Activated naive CD4-positive, alpha-beta T cell (primary cell): ENCODE results near the gene FAM78A.

ENCODE experiments used
- DNase-seq, 4 experiments: peaks; one replicate each; lab custom pipeline; 2025; lab: John Stamatoyannopoulos, UW

The FAM78A gene

GRCh38 chr9:131239161-131239975 lies 36.9 kb downstream of the FAM78A start:
- no peak for DNase-seq

GRCh38 chr9:131238402-131239021 lies 37.8 kb downstream of the FAM78A start:
- no peak for DNase-seq

- DNase-seq, result peak; percentile 32 to 78 (median 56)
Observed at GRCh38 chr9:131237931-131238401, 38.3 kb downstream of the FAM78A start.

- no peak for DNase-seq
Observed at GRCh38 chr9:131237291-131237690, 39.0 kb downstream of the FAM78A start.

- no peak for DNase-seq
Observed at GRCh38 chr9:131236761-131237160, 39.5 kb downstream of the FAM78A start.

GRCh38 chr9:131236161-131236560 lies 40.1 kb downstream of the FAM78A start:
- no peak for DNase-seq

- no peak for DNase-seq
Observed at GRCh38 chr9:131235480-131235851, 40.8 kb downstream of the FAM78A start.

- no peak for DNase-seq
Observed at GRCh38 chr9:131234799-131235479, 41.4 kb downstream of the FAM78A start.

- DNase-seq, result no peak
Observed at GRCh38 chr9:131233995-131234394, 42.3 kb downstream of the FAM78A start.

GRCh38 chr9:131233556-131233955 lies 42.8 kb downstream of the FAM78A start:
- DNase-seq, result no peak

- no peak for DNase-seq
Observed at GRCh38 chr9:131228988-131229387, 47.3 kb downstream of the FAM78A start.

- no peak for DNase-seq
Observed at GRCh38 chr9:131227959-131228460, 48.3 kb downstream of the FAM78A start.

- no peak for DNase-seq
Observed at GRCh38 chr9:131227112-131227958, 49.0 kb downstream of the FAM78A start.

GRCh38 chr9:131226226-131226625 lies 50.1 kb downstream of the FAM78A start:
- no peak for DNase-seq

- DNase-seq, result no peak
Observed at GRCh38 chr9:131222460-131222859, 53.9 kb downstream of the FAM78A start.

GRCh38 chr9:131220485-131220884 lies 55.8 kb downstream of the FAM78A start:
- no peak for DNase-seq

GRCh38 chr9:131218370-131218769 lies 57.9 kb downstream of the FAM78A start:
- no peak for DNase-seq

- DNase-seq, result no peak
Observed at GRCh38 chr9:131217331-131218031, 58.8 kb downstream of the FAM78A start.

GRCh38 chr9:131216806-131217205 lies 59.5 kb downstream of the FAM78A start:
- no peak for DNase-seq

GRCh38 chr9:131214876-131215275 lies 61.4 kb downstream of the FAM78A start:
- no peak for DNase-seq

GRCh38 chr9:131214286-131214856 lies 61.9 kb downstream of the FAM78A start:
- no peak for DNase-seq
